Spleen (tissue), 7 donors: Measurements from ENCODE around the gene GNB3.

Experiments used
- CTCF ChIP-seq, 11 experiments: fragments of 200-600 bp in 7 of 11; fragments of 450-650 bp in 4 of 11; sonication (generic) in 4 of 11; IDR thresholded peaks in 8 of 11; conservative IDR thresholded peaks in 3 of 11; 1 replicate in 7 of 11; 2 replicates in 4 of 11; pipeline versions ENCODE4 v1.4.0 to v1.8.0; 2016 to 2021; ENCODE audit warnings: antibody characterized with exemption in 11 of 11, inconsistent platforms in 4 of 11, mild to moderate bottlenecking in 1 of 11
- POLR2A ChIP-seq, 3 donors: fragments of 450-650 bp; IDR thresholded peaks; one replicate each; pipeline ENCODE4 v1.5.1; 2017; ENCODE audit warnings: antibody characterized with exemption in 3 of 3, mild to moderate bottlenecking in 1 of 3
- donor health status: DM: no; HTN: no; CAD: no; lungs with moderate emphysema.
- donor health status: DM: no; HTN: no; CAD: no.
- donor health status: DM: no; HTN: no; CAD: no.

GRCh38 chr12:6887460-6887859, 46.7 kb downstream of the GNB3 start:
- TF ChIP-seq CTCF (IDR thresholded peaks at IDR 0.05 in 8 of 11, conservative IDR thresholded peaks at IDR 0.05 in 3 of 11): no peak
- no peak for TF ChIP-seq POLR2A (IDR thresholded peaks at IDR 0.05)
